Neural cell (in vitro differentiated cells): ENCODE data around the gene HAUS3. TPM values are rescaled to one million over a fixed set of nuclear protein-coding genes. Genes with fewer than 3 reads are reported as not detected.
A peak's percentile ranks its signal among the peaks of the same experiment; 100 is the strongest.

Experiments
- H2AFZ ChIP-seq: fragments of 200-600, 300-800 bp; sonication (generic), shearing (Covaris generic); 2 replicates; pipeline ENCODE4 v1.6.0; 2014; ENCODE audit warnings: low read depth, mild to moderate bottlenecking, antibody characterized with exemption, low read length, moderate library complexity
- H3F3A ChIP-seq: fragments of 200-600 bp; shearing (Covaris generic); 2 replicates; pipeline ENCODE4 v1.6.1; 2016; ENCODE audit warnings: mild to moderate bottlenecking, moderate library complexity, mixed read lengths, antibody characterized with exemption, low read length; ENCODE audit not compliant: insufficient read depth, poor library complexity, severe bottlenecking
- H3K27ac ChIP-seq: fragments of 200-600, 300-800 bp; sonication (generic), shearing (Covaris generic); 2 replicates; pipeline ENCODE4 v1.5.1; 2014; ENCODE audit warnings: mild to moderate bottlenecking, low read length, moderate library complexity
- H3K27me3 ChIP-seq: fragments of 300-800, 200-600 bp; sonication (generic), shearing (Covaris generic); 2 replicates; pipeline ENCODE4 v1.6.0; 2014; ENCODE audit warnings: mild to moderate bottlenecking, low read depth, low read length, moderate library complexity; ENCODE audit not compliant: insufficient read depth
- H3K36me3 ChIP-seq: fragments of 300-800, 200-600 bp; sonication (generic), shearing (Covaris generic); 2 replicates; pipeline ENCODE4 v1.5.1; 2014; ENCODE audit warnings: mild to moderate bottlenecking, antibody characterized with exemption, low read length, moderate library complexity; ENCODE audit not compliant: insufficient read depth
- H3K4me2 ChIP-seq: fragments of 300-800, 200-600 bp; sonication (generic), shearing (Covaris generic); 2 replicates; pipeline ENCODE4 v1.6.0; 2014; ENCODE audit warnings: mild to moderate bottlenecking, low read length
- H3K4me3 ChIP-seq: fragments of 300-800, 200-600 bp; sonication (generic), shearing (Covaris generic); 2 replicates; pipeline ENCODE4 v1.5.1; 2014; ENCODE audit warnings: mild to moderate bottlenecking, low read length, moderate library complexity
- H3K79me2 ChIP-seq: fragments of 200-600 bp; shearing (Covaris generic); replicated peaks from 2 replicates; pipeline ENCODE4 v1.6.0; 2014; ENCODE audit warnings: mild to moderate bottlenecking, low read length, moderate library complexity; ENCODE audit not compliant: insufficient read depth
- H3K9ac ChIP-seq: fragments of 300-800, 200-600 bp; sonication (generic), shearing (Covaris generic); 2 replicates; pipeline ENCODE4 v1.6.1; 2016; ENCODE audit warnings: mild to moderate bottlenecking, low read length, mixed read lengths
- H3K9me2 ChIP-seq: fragments of 200-600 bp; shearing (Covaris generic); 2 replicates; pipeline ENCODE4 v1.6.1; 2016; ENCODE audit warnings: mild to moderate bottlenecking, low read length, mixed read lengths; ENCODE audit not compliant: insufficient read depth
- H3K9me3 ChIP-seq: fragments of 200-600, 300-800 bp; sonication (generic), shearing (Covaris generic); 2 replicates; pipeline ENCODE4 v1.6.1; 2016; ENCODE audit warnings: mild to moderate bottlenecking, mixed run types, low read length, moderate library complexity, mixed read lengths
- H4K20me1 ChIP-seq: fragments of 200-600 bp; shearing (Covaris generic); 2 replicates; pipeline ENCODE4 v1.6.1; 2016; ENCODE audit warnings: mild to moderate bottlenecking, mixed run types; ENCODE audit not compliant: insufficient read depth
- EP300 ChIP-seq: fragments of 450-650 bp; conservative IDR thresholded peaks from 2 replicates; pipeline ENCODE4 v1.6.1; 2014; ENCODE audit warnings: antibody characterized with exemption, mild to moderate bottlenecking, moderate library complexity; ENCODE audit not compliant: poor library complexity, severe bottlenecking
- EZH2 ChIP-seq: fragments of 200-600, 300-800 bp; shearing (Covaris generic), sonication (generic); IDR thresholded peaks from 2 replicates; pipeline ENCODE4 v1.6.1; 2014; ENCODE audit warnings: antibody characterized with exemption, low read length, borderline replicate concordance, mild to moderate bottlenecking; ENCODE audit not compliant: insufficient read depth, poor library complexity, severe bottlenecking
- MXI1 ChIP-seq: fragments of 450-650 bp; conservative IDR thresholded peaks from 2 replicates; pipeline ENCODE4 v1.6.1; 2014; ENCODE audit warnings: antibody characterized with exemption, mild to moderate bottlenecking; ENCODE audit not compliant: poor library complexity, severe bottlenecking
- POLR2AphosphoS5 ChIP-seq: IDR thresholded peaks from 2 replicates; pipeline ENCODE4 v1.6.1; 2012
- RAD21 ChIP-seq: fragments of 450-650 bp; conservative IDR thresholded peaks from 2 replicates; pipeline ENCODE4 v1.6.1; 2014; ENCODE audit warnings: antibody characterized with exemption, mild to moderate bottlenecking, moderate library complexity
- SMC3 ChIP-seq: fragments of 450-650 bp; conservative IDR thresholded peaks from 2 replicates; pipeline ENCODE4 v1.6.1; 2014; ENCODE audit warnings: antibody characterized with exemption, mild to moderate bottlenecking, moderate library complexity; ENCODE audit not compliant: poor library complexity
- TAF1 ChIP-seq: IDR thresholded peaks from 2 replicates; pipeline ENCODE4 v1.6.1; 2012; ENCODE audit warnings: low read depth
- polyA plus RNA-seq: library from polyadenylated mRNA; depleted of rRNA; stranded (reverse); fragments of >200 nt; gene quantifications from 2 replicates; pipeline ENCODE4 v1.2.3, GENCODE V29; 2014
- TF ChIP-seq, protein P1 (sequence below): fragments of 450-650 bp; IDR thresholded peaks from 2 replicates; pipeline ENCODE4 v1.5.1; 2014; ENCODE audit warnings: antibody characterized with exemption, mild to moderate bottlenecking, moderate library complexity; ENCODE audit not compliant: poor library complexity, severe bottlenecking
- TF ChIP-seq, protein P2 (sequence below): IDR thresholded peaks from 2 replicates; pipeline ENCODE4 v1.6.1; 2012; ENCODE audit warnings: borderline replicate concordance

The HAUS3 gene
- polyA plus RNA-seq, 1 donor from 2014 or later, result 34.2 TPM

DNA sequence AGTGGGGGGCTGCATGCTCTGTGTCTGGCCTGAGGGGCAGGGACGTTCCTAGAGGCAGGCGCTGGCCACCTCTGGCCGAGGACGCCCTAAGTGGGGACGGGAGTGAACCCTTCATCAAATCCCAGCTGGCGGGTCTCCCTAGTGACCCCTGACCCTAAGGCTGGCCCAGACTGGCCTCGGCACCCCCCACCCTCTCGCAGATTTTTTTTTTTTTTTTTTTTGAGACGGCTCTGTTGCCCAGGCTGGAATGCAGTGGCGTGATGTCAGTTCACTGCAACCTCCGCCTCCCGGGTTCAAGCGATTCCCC, 21.0 kb upstream of the HAUS3 start:
- peak overlapping the region; percentile 48 for H3K4me2 ChIP-seq
- H3F3A ChIP-seq, result no peaks in the 10 kb centered on the region
- no peaks in the 10 kb centered on the region for H3K36me3 ChIP-seq
- peaks cover 32% of the 10 kb centered on the region for H3K79me2 ChIP-seq
- TF ChIP-seq RAD21, result no peak
- no peak for TF ChIP-seq POLR2AphosphoS5
- TF ChIP-seq, protein P1, sequence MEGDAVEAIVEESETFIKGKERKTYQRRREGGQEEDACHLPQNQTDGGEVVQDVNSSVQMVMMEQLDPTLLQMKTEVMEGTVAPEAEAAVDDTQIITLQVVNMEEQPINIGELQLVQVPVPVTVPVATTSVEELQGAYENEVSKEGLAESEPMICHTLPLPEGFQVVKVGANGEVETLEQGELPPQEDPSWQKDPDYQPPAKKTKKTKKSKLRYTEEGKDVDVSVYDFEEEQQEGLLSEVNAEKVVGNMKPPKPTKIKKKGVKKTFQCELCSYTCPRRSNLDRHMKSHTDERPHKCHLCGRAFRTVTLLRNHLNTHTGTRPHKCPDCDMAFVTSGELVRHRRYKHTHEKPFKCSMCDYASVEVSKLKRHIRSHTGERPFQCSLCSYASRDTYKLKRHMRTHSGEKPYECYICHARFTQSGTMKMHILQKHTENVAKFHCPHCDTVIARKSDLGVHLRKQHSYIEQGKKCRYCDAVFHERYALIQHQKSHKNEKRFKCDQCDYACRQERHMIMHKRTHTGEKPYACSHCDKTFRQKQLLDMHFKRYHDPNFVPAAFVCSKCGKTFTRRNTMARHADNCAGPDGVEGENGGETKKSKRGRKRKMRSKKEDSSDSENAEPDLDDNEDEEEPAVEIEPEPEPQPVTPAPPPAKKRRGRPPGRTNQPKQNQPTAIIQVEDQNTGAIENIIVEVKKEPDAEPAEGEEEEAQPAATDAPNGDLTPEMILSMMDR, result no peak
- no peak for TF ChIP-seq EP300
- TF ChIP-seq SMC3, result no peak
- TF ChIP-seq MXI1, result no peak
- TF ChIP-seq, protein P2, sequence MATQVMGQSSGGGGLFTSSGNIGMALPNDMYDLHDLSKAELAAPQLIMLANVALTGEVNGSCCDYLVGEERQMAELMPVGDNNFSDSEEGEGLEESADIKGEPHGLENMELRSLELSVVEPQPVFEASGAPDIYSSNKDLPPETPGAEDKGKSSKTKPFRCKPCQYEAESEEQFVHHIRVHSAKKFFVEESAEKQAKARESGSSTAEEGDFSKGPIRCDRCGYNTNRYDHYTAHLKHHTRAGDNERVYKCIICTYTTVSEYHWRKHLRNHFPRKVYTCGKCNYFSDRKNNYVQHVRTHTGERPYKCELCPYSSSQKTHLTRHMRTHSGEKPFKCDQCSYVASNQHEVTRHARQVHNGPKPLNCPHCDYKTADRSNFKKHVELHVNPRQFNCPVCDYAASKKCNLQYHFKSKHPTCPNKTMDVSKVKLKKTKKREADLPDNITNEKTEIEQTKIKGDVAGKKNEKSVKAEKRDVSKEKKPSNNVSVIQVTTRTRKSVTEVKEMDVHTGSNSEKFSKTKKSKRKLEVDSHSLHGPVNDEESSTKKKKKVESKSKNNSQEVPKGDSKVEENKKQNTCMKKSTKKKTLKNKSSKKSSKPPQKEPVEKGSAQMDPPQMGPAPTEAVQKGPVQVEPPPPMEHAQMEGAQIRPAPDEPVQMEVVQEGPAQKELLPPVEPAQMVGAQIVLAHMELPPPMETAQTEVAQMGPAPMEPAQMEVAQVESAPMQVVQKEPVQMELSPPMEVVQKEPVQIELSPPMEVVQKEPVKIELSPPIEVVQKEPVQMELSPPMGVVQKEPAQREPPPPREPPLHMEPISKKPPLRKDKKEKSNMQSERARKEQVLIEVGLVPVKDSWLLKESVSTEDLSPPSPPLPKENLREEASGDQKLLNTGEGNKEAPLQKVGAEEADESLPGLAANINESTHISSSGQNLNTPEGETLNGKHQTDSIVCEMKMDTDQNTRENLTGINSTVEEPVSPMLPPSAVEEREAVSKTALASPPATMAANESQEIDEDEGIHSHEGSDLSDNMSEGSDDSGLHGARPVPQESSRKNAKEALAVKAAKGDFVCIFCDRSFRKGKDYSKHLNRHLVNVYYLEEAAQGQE, result no peak
- TF ChIP-seq TAF1, result no peak
- TF ChIP-seq EZH2, result no peak
- peak overlapping the region; percentile 56 for H2AFZ ChIP-seq
- no peaks in the 10 kb centered on the region for H3K9me3 ChIP-seq
- H3K27ac ChIP-seq, result peak overlapping the region; percentile 86
- H3K9me2 ChIP-seq, result no peaks in the 10 kb centered on the region
- H3K9ac ChIP-seq, result peak overlapping the region; percentile 89
- H3K4me3 ChIP-seq, result peak overlapping the region; percentile 81
- peaks cover 24% of the 10 kb centered on the region for H4K20me1 ChIP-seq
- H3K27me3 ChIP-seq, result no peaks in the 10 kb centered on the region

DNA sequence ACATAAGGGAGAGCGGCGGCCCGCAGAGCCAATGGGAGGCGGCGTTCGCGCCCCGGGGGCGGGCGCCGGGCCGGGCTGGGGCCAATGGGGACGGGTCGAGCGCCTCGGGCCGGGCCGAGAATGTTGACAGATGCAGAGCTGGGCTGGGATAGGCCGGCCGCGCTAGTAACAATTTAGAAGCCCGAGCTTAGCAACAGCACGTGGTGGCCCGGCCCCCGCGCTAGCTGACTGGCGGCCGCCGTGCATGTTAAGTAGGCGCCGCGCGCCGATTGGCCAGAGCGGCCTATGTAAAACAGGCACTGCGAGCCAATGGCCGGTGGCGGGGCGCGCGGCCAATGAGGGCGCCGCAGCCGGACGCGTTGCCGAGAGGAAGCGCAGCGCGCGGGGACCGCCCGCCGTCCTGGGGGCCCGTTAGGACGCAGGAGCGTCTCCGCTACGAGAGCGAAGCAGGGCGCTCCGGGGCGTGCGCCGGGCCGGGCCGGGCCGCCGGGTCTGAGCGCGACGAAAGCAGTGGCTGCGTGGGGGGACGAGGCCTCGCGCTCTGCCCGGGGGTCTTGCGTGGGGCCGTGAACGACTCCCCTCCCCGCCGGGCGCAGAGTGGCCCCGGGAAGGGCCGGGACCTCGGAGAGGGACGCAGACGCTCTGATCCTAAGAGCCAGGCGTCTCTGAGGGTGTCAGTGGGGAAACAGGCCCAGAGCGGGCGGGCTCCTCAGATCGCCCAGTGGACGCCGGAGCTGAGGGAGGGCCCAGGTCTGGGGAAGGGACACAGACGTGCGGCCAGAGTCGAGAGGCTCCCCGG, 20.4 kb upstream of the HAUS3 start:
- peak overlapping the region; percentile 56 for H2AFZ ChIP-seq
- peak overlapping the region; percentile 86 for H3K27ac ChIP-seq
- peak overlapping the region; percentile 89 for H3K9ac ChIP-seq

More for the DNA sequence above, 20.4 kb upstream of the HAUS3 start:
- Histone ChIP-seq H3K4me2 (peak overlapping the region; percentile 48), H3K79me2 (peaks cover 32% of the 10 kb centered on the region), H3K9me2 (no peaks in the 10 kb centered on the region), H3K36me3 (no peaks in the 10 kb centered on the region), H3K9me3 (no peaks in the 10 kb centered on the region), H3K27me3 (no peaks in the 10 kb centered on the region), H4K20me1 (peaks cover 25% of the 10 kb centered on the region), H3K4me3 (peak overlapping the region; percentile 81), H3F3A (no peaks in the 10 kb centered on the region)
- TF ChIP-seq SMC3, result peak; percentile 70
- TF ChIP-seq, protein P1, result no peak
- peak; percentile 93 for TF ChIP-seq MXI1
- peak; percentile 60 for TF ChIP-seq RAD21
- TF ChIP-seq EP300, result peak; percentile 89
- TF ChIP-seq EZH2, result no peak
- TF ChIP-seq, protein P2, result peak; percentile 83
- peak; percentile 89 for TF ChIP-seq POLR2AphosphoS5
- TF ChIP-seq TAF1, result peak; percentile 86
